NCI-H2196 treated with DMSO at 0.1 percent for 48 hours (cell line): Measurements from ENCODE around the gene CACNA1H.
"Not testable (repeated sequence)": the region's sequence is repeated elsewhere in the genome, so short reads cannot be mapped to it uniquely, and the experiment has no call there.

ENCODE experiments used
- DNase-seq: peaks from one replicate; lab custom pipeline; 2025; ENCODE audit not compliant: unreplicated experiment; lab: John Stamatoyannopoulos, UW

Gene CACNA1H

DNA sequence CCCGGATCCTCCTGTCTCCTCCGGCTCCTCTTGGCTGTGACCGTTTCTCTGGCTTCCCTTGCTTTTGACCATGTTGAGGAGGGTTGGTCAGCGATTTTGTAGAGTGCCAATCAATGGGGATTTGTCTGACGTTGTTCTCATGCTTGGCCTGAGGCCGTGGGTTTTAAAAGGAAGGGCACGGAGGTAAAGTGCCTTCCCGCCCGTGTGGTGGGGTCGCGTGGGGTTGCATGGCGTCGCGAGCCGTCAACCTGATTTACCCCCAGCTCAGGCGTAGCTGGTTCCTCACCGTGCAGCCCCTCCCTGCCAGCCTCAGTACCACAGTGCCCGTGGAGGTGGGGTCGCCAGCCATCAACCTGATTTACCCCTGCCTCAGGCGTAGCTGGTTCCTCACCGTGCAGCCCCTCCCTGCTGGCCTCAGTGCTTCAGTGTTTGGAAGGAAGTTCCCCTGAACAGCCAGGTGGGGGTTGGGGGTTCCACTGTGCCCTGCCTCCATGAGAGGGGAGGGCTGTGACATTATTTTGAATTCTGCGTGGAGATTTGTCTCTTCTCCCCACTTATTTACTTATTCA lies 92.6 kb downstream of the CACNA1H start:
- no peak for DNase-seq

DNA sequence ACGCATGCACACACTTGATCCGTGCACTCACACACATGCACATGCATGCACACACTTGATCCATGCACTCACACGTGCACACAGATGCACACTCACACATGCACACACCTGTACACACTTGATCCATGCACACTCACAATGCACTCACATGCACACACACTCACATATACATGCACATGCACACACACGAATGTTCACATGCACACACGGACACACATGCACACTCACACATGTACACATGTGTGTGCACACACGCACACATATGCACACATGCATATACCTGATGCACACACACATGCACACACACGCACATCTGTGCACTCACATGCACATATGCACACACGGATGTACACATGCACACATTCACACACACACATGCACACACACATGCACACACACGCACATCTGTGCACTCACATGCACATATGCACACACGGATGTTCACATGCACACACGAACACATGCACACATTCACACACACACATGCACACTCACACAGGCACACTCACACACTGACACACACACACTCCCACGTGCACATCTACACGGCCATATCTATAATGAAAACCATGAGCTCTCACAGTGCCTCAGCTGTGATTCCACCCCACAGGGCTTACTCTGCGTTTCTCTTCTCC lies 95.1 kb downstream of the CACNA1H start:
- DNase-seq: not testable (repeated sequence)

DNA sequence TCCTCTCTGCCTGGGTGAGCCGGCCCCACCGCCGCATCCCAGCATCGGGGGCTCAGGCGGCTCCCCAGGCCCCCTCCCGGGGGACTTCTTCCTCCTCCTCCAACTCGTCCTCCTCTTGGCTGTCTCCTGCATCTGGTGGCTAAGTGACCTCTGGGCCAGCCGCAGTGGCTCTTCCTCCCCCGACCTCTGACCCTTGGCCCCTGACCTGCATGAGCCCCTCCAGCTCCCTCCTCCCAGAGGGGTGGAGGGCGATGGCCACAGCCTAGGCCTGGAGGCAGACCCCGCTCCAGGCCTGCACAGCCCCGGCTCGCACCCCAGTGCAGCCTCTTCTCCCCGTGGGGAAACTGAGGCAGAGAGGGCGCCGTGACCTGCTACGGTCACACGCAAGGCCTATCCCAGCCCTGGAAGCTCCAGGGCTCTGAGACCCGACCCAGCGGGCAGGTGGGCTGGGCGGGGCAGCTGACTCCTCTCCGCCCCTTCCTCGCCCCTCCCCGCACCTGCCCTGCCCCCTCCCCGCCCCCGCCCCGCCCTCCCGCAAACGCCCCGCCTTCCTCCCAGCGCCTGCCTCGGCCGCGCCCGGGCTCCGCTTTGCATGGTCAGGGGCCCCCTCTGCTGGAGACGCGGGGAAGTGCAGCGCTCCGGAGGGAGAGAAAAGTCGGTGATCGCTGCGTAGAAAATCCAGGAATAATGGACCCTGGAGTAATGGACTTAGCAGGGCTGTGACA lies 96.3 kb downstream of the CACNA1H start:
- DNase-seq: not testable (repeated sequence)

DNA sequence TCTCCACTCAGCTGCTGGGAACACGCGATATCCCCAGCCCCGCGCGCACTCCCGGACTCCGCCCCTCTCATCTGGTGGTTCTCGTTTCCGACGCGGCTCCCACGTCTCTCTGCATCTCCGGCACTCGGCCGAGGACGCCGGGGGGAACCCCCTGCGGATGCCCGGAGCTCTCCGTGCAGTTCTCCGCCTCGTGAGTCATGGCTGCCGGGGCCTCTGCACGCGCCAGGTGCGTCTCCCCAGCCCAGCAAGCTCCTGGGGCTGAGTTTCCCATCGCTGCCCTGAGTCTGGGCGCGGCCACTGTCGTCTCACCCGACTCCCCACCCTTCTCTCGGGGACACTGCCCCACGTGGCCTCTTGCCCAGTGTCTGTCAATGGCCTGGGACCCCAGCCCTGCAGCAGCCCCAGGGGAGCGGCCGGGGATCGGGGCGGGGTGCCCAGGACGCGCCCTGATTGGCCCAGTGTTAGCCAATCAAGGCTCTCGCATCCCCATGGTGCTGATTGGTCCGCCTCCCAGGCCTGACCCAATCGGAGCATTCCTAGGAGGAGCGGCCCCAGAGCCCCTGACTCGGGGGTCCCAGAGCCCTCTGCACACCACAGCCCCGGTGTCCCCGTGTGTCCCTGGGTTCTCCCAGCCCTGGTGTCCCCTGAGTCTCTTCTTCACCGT lies 100.9 kb downstream of the CACNA1H start:
- not testable (repeated sequence) for DNase-seq

DNA sequence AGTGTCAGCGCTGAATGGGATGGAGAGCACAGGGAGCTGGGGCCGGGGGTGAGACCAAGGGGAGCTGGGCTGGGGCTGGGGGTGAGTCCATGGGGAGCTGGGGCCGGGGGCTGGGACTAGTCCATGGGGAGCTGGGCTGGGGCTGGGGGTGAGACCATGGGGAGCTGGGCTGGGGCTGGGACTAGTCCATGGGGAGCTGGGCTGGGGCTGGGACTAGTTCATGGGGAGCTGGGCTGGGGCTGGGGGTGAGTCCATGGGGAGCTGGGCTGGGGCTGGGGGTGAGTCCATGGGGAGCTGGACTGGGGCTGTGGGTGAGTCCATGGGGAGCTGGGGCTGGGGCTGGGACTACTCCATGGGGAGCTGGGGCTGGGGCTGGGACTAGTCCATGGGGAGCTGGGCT lies 101.9 kb downstream of the CACNA1H start:
- not testable (repeated sequence) for DNase-seq

DNA sequence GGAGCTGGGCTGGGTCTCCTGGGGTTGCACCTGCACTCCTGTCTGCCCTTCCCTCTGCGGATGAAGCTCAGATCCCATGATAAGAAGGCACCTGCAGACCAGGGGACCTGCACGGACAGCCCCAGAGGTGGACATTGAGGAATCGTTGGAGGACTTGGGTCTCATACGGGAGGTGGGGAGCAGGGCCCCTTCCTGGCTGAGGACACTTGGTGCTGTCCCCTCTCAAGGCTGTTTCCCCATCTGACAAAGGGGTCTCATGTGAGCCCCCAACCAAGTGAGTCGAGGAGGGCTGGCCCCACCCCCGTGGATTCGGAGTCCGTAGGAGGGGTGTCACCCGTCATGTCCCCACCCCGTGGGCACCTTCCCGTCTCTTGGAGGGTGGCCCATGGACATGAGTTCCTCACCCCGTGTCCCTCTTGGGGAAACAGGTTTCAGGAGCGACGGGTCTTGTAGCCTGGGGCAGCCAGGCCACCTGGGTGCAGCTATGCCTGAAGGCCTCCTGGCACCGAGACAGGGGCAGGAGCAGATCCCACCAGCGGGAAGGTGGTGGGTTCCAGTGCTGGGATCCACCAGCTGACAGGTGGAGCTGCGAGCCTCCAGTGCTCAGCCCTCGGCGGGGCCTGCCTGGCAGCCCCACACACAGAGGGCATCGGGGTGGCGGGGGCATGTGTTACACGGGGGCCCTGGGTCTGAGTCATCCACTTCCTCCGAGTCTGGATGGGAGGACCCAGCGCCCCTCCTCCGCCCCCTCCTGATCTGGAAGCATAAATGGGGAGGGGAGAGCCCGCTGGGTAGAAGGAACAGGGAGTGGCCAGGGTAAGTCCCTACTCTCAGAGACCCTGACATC lies 102.6 kb downstream of the CACNA1H start, which contains the start of gene TPSD1:
TSS of gene TPSD1 (plus strand) at position 794 of the 847 bp plus-strand sequence. CDS start 212 bp downstream, outside the sequence.
- DNase-seq: not testable (repeated sequence)

DNA sequence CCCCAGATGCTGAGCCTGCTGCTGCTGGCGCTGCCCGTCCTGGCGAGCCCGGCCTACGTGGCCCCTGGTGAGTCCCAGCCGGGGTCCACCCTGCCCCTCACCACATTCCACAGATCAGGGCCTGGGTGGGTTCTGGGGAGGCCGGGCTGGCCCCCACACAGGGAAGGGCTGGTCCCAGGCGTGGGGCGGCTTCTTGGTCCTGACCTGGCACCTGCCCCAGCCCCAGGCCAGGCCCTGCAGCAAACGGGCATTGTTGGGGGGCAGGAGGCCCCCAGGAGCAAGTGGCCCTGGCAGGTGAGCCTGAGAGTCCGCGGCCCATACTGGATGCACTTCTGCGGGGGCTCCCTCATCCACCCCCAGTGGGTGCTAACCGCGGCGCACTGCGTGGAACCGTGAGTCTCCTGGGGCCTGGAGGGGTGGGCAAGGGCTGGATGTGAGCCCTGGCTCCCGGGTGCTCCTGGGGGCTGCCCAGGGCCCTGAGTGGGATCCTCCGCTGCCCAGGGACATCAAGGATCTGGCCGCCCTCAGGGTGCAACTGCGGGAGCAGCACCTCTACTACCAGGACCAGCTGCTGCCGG lies 103.5 kb downstream of the CACNA1H start:
- not testable (repeated sequence) for DNase-seq

DNA sequence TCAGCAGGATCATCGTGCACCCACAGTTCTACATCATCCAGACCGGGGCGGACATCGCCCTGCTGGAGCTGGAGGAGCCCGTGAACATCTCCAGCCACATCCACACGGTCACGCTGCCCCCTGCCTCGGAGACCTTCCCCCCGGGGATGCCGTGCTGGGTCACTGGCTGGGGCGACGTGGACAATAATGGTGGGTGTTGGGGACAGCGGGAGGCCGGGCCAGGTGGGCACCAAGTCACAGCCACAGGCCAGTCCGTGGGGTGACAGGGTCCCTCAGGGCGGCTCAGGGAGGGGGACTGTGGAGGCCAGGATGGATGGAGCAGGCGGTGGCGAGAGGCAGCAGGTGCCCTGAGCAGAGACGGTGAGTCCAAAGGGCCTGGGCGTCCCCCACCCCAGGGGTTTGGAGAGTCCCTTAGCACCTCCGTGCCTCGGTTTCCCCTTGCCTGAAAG lies 104.0 kb downstream of the CACNA1H start:
- no peak for DNase-seq

DNA sequence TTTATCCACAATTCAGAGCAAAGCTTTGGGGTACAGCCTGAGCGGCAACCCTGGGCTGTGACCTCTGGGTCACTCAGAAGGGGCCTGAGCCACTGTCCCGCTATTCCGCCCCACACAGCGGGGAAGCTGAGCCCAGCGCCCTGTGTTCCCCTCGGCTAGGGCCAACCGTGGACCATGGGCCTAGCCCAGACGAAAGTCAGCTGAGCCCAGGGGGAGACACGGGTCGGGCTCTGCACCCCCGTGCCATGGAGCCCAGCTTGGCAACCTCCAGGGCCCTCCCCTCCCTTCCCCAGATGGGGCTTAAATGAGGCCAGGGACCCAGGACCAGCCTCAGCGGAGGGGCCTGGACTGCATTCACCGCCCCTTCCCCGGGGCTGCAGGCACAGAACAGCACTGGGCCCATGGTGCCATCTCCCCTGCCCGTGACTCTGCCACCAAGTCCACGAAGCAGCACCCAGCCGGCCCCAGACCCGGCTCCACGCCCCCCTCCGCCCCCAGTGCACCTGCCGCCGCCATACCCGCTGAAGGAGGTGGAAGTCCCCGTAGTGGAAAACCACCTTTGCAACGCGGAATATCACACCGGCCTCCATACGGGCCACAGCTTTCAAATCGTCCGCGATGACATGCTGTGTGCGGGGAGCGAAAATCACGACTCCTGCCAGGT lies 104.8 kb downstream of the CACNA1H start:
- DNase-seq: no peak

DNA sequence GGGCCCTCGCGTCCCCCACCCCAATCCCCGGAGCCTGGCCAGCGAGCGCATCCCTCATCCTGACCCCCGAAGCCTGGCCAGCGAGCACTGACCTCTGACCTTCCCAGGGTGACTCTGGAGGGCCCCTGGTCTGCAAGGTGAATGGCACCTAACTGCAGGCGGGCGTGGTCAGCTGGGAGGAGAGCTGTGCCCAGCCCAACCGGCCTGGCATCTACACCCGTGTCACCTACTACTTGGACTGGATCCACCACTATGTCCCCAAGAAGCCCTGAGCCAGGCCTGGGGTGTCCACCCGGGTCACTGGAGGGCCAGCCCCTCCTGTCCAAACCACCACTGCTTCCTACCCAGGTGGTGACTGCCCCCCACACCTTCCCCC lies 105.3 kb downstream of the CACNA1H start:
- no peak for DNase-seq

DNA sequence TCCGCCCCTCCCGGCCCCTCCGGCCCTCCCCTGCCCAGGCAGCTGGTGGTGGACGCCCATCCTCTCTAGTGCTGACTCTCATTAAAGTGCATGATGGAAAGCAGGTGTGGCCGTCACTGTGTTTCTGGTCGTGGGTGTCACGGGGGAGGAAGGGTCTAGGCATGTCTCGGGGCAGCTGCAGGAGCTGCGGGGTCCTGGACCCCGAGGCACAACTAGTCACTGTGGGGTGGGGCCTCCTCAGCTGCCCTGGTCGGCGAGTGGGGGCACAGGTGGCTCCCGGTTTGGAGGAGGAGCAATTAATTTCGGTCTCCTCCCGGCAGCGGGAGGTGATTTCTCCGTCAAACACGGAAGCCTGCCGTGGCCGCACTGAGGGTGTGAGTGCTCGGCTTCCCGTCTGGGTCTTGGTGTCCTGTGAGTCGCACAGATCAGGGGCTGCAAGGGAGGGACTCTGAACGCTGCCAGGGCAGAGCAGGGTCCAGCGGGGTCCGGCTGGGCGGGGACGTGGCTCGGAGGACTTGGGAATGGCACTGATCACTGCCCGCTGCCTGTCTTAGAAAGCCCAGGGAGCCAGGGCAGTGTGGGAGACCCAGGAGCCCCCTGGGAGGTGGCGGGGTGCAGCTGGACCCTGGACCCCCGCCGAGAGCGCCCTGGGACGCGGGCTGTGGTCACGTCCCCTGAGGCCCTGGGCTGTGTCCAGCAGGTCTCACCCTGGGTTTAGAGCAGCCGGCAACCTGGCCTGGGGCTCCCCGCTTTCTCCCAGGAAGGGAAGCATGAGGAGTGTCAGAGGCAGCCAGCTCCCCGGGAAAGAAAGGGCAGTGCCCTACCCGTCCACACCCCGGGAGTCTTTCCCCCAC lies 106.2 kb downstream of the CACNA1H start:
- no peak for DNase-seq

DNA sequence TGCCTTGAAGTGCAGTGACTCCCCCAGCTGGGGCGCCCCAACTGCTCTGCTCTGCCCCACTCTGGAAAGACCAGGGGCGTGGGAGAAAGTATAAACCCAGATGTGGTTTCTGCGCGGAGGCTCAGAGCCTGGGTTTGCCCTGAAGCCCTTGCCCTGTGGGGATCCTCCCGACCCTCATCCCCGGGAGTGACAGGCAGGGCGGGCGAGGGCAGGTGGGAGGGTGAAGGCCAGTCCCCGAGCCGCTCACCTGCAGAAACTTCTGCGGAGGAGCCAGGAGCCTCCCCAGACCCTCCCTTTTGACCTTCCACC lies 106.8 kb downstream of the CACNA1H start:
- no peak for DNase-seq

DNA sequence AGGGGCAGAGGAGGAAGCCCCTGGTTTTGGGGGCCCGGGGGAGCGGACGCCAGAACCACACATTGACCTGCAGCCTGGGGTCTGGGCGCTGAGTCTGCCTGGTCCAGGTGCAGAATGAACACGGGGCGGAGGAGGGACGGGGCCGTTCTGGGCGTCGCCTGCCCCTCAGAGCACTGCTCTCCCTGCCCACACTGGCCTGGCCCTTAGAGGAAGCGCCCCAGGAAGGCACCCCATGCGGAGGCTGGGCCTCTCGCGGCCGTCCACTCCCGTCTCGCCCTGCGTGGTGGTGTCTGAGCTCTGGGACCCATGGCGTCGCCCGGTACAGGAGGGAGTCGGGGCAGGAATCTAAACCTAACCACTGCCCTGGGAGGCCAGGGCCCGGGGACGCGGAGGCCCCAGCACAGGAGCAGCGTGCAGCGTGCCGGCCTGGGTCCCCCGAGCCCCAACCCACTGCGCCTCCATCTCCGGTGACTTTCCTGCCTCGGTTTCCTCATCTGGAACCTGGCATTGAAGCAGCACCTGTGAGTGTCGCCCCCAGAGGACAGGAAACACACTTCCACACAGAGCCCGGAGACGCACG lies 107.3 kb downstream of the CACNA1H start:
- DNase-seq: no peak

DNA sequence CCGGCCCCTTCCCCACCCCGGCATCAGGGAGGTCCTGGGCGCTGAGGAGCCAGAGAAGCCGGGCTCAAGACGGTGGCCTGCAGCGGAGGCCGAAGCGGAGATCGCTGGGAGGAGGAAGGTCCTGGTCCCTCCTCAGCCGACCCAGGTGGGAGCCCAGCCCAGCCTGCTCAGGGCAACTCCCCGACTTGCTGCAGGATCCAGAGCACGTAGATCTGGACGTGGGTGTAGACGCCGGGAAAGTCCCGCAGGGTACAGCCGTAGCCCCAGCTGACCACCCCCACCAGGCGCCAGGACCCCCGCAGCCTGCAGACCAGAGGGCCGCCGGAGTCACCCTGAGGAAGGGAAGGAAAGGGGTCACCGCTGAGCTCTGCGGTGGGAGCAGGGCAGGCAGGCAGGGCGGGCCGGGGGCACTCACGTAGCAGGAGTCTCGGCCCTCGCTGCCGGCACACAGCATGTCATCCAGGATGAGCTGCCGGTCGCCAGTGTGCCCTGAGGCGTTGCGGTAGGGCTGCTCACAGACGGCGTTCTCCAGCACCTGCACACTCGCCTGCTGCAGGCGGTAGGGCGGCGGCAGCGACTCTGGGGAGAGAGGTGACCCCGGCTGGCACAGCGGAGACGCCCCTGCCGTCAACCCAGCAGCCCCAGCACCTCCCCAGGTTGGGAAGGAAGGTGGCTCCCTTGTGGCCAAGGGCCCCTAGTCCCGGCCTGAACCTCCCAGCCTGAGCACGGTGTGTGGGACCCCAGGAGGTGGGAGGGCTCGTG lies 108.4 kb downstream of the CACNA1H start:
- no peak for DNase-seq

DNA sequence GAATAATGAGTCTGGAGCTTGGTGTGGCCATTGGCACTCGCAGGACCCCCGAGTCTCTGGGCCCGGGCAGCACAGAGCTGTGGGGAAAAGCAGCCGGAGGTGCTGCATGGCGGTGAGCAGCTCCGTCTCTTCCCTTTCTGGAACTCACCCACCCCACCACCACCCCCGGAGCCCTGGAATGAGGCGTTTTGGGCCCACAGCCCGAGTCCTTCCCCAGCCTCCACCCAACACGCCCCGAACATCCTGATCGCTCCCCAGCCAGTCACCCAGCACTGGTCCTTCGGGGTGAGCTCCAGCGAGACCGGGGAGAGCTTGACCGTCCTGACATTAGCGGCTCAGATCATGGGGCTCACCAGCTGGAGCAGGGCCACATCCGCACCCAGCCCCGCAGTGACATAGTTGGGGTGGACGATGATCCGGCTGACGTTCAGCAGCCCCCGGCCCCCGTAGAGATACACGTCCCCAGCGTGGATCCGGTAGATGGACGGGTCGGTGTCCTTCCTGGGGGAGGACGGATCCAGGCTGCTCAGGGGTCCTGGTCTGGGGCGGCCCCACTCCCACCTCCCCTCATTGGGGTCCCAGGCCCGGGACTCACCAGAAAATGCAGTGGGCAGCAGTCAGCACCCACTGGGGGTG lies 109.4 kb downstream of the CACNA1H start:
- DNase-seq: no peak

DNA sequence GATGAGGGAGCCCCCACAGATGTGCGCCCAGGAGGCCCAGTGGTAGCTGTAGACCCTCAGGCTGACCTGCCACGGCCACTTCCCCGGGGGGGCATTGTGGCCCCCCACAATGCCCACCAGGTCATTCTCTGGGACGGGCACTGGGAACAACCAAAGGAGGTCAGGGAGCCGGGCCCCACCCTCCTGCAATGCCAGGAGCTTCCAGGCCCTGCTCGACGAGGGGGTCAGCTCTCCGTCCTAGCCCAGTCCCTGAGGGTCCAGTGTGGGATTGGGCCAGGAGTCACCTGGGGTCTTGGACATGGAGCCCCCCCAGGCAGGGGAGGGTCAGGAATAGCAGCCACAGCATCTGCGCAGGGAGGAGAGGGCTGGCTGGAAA lies 109.9 kb downstream of the CACNA1H start:
- DNase-seq: no peak

DNA sequence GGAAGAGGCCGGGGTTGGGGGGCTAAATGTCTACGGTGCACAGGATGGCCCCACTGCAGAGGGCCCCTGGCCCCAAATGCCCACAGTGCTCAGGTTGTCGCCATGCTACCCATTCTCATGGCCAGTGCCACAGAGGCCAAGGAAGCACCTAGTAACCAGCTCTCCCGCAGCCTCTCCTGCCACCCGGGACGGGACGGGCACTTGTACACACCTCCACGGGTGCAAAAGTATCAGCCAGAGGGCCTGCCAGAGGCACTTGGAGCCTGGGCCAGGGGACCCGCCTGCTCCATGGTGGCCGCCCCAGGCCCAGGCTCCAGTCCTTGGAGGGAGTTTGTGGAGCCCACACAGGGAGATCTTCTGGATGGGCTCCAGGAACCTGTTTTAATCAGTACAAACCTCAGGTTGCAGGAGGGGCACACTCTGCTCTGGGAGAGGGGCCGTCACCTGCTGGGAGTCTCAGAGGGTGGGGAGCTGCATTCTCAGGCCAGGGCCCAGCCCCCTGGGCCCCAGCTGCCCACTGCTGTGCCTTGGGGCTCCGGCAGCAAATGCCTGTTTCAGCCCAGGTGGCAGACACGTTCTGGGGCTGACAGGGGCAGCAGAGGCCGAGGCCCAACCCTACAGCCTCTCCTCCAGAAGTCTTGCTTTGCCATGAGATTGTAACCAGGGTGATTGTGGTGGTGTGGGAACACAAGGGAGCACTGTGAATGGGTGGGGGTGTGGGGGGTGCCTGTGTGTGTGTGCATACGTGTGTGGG lies 110.9 kb downstream of the CACNA1H start:
- DNase-seq: no peak
